ENCODE measurements around the gene UNC5A. TPM values are rescaled to one million over a fixed set of nuclear protein-coding genes. Genes with fewer than 3 reads are reported as not detected.

UNC5A gene
- total RNA-seq, 1 donor from 2014 or later = 1.7 TPM

GRCh38 chr5:176904276-176904675, 93.9 kb downstream of the UNC5A start:
- Mint-ChIP-seq H3K36me3 (peaks cover 42% of the 10 kb centered on the region), H3K27ac (no peak overlapping the region), H3K9me3 (no peaks in the 10 kb centered on the region), H3K27me3 (no peaks in the 10 kb centered on the region), H3K4me3 (no peak overlapping the region), H3K4me1 (ENCODE audit: unreplicated experiment) (peaks cover 14% of the 10 kb centered on the region)
- TF ChIP-seq CTCF (conservative IDR thresholded peaks at IDR 0.05) = no peak
- no peak for DNase-seq (ENCODE audit: extremely low spot score, unreplicated experiment)

DNA sequence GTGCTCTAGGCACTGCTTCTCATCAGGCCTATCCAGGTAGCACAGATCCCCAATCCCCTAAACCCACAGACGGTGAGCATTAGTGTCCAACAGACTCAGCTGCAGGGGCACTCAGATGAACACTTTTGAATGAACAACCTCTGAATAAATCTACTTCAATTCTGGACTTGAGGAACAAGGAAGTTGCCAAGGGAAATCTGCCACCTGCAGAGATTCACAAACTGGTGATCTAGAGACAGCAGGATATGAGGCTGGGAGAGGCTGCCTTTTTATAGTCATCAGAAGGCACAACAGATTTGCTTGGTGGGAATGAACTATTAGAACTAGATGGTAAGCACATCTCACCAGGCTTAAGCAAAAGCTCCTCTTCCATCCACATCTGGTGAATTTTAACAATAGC, 95.8 kb downstream of the UNC5A start:
- peaks cover 14% of the 10 kb centered on the region for H3K4me1 Mint-ChIP-seq (ENCODE audit: unreplicated experiment)
- H3K4me3 Mint-ChIP-seq = no peak overlapping the region
- peaks cover 42% of the 10 kb centered on the region for H3K36me3 Mint-ChIP-seq
- no peak overlapping the region for H3K27ac Mint-ChIP-seq
- TF ChIP-seq CTCF (conservative IDR thresholded peaks at IDR 0.05) = no peak
- DNase-seq (ENCODE audit: extremely low spot score, unreplicated experiment) = no peak
- no peaks in the 10 kb centered on the region for H3K9me3 Mint-ChIP-seq
- no peaks in the 10 kb centered on the region for H3K27me3 Mint-ChIP-seq

DNA sequence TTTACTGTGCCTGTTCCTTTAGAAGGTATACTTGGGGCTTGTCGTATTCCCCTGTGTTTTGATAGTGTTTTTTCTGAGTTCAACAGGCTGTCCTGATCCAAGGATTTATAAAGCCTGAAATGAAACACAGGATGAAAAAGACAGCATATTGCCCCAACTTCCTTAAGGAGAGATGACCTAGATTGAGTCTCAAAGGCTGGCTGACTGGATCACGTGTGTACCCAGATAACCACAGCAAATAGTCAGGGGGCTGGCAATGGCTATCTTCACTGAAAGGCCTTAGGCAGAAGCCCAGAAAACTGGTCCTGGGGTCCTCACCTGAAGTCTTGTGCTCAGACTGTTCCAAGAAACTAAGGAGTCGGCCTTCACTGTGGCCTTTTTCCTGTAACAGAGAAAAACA, 96.4 kb downstream of the UNC5A start:
- Mint-ChIP-seq H3K27me3 (no peaks in the 10 kb centered on the region), H3K9me3 (no peaks in the 10 kb centered on the region), H3K27ac (no peak overlapping the region), H3K4me1 (ENCODE audit: unreplicated experiment) (peaks cover 12% of the 10 kb centered on the region), H3K4me3 (no peak overlapping the region), H3K36me3 (peaks cover 40% of the 10 kb centered on the region)
- no peak for TF ChIP-seq CTCF (conservative IDR thresholded peaks at IDR 0.05)
- DNase-seq (ENCODE audit: extremely low spot score, unreplicated experiment) = no peak

- peaks cover 44% of the 10 kb centered on the region for H3K36me3 Mint-ChIP-seq
- H3K9me3 Mint-ChIP-seq = no peaks in the 10 kb centered on the region
Measured at GRCh38 chr5:176908675-176909368, 98.5 kb downstream of the UNC5A start.

GRCh38 chr5:176912115-176912514, 101.8 kb downstream of the UNC5A start:
- no peak for TF ChIP-seq CTCF (conservative IDR thresholded peaks at IDR 0.05)
- Mint-ChIP-seq H3K4me1 (ENCODE audit: unreplicated experiment) (peaks cover 5% of the 10 kb centered on the region), H3K4me3 (no peak overlapping the region), H3K36me3 (peaks cover 27% of the 10 kb centered on the region), H3K9me3 (no peaks in the 10 kb centered on the region), H3K27me3 (no peaks in the 10 kb centered on the region), H3K27ac (no peak overlapping the region)
- DNase-seq (ENCODE audit: extremely low spot score, unreplicated experiment) = no peak

More at GRCh38 chr5:176908675-176909368, 98.5 kb downstream of the UNC5A start:
- Mint-ChIP-seq H3K27ac (no peak overlapping the region), H3K4me3 (no peak overlapping the region), H3K27me3 (no peaks in the 10 kb centered on the region), H3K4me1 (ENCODE audit: unreplicated experiment) (peaks cover 5% of the 10 kb centered on the region)
- no peak for TF ChIP-seq CTCF (conservative IDR thresholded peaks at IDR 0.05)
- DNase-seq (ENCODE audit: extremely low spot score, unreplicated experiment) = no peak
